ENCODE data around the gene PRKCE.

- TF ChIP-seq GATA2 (IDR thresholded peaks at IDR 0.05; ENCODE audit: low read depth, low read length) (no peak), GATA3 (IDR thresholded peaks at IDR 0.05; ENCODE audit: low read depth, low read length) (no peak)
These were observed 227.9 kb downstream of the PRKCE start for GRCh38 chr2:45879406-45879805.
